SK-N-SH (cell line): Measurements from ENCODE around the gene SETDB2. TPM values are rescaled to one million over a fixed set of nuclear protein-coding genes. Genes with fewer than 3 reads are reported as not detected.

Experiments used
- CTCF ChIA-PET: fragments of 300-600, 350-600 bp; formaldehyde crosslinking; extraction: SDS; loops from one replicate; lab custom pipeline; 2021; lab: Yijun Ruan, JAX
- POLR2A ChIA-PET: fragments of 350-600 bp; sonication (Branson Sonifier 250); formaldehyde crosslinking; extraction: SDS; loops from one replicate; lab custom pipeline; 2020; ENCODE audit warnings: antibody characterized with exemption, inconsistent platforms; lab: Yijun Ruan, JAX
- DNase-seq: peaks from one replicate; pipeline ENCODE4 v3.0.0; 2012
- H2AFZ ChIP-seq: fragments of 200-600 bp; sonication (generic); 2 replicates; pipeline ENCODE4 v1.8.1; 2016; ENCODE audit warnings: antibody characterized with exemption, mild to moderate bottlenecking, low read depth
- H3F3A ChIP-seq: fragments of 200-600 bp; sonication (generic); replicated peaks from 2 replicates; pipeline ENCODE3; 2016; ENCODE audit warnings: antibody characterized with exemption, mild to moderate bottlenecking; ENCODE audit not compliant: insufficient read depth
- H3K27ac ChIP-seq, 2 experiments: fragments of 200-500 bp in 1 of 2; fragments of 200-600 bp in 1 of 2; sonication (Bioruptor generic) in 1 of 2; sonication (generic), shearing (Covaris generic) in 1 of 2; 2 replicates each; pipeline versions ENCODE4 v1.5.1 to v1.6.1; 2014 to 2016; ENCODE audit warnings: low read depth in 2 of 2, inconsistent platforms in 1 of 2, low read length in 1 of 2, mild to moderate bottlenecking in 1 of 2, mixed read lengths in 1 of 2
- H3K27me3 ChIP-seq: fragments of 200-600 bp; sonication (generic), shearing (Covaris generic); 2 replicates; pipeline ENCODE4 v1.6.1; 2016; ENCODE audit warnings: mixed run types; ENCODE audit not compliant: insufficient read depth
- H3K36me3 ChIP-seq, 2 experiments: fragments of 200-500 bp in 1 of 2; fragments of 200-600 bp in 1 of 2; sonication (Bioruptor generic) in 1 of 2; sonication (generic) in 1 of 2; replicated peaks in 1 of 2; 2 replicates each; pipeline versions ENCODE3 to v1.5.1; 2014 to 2016; ENCODE audit warnings: low read length in 1 of 2, mild to moderate bottlenecking in 1 of 2; ENCODE audit not compliant: insufficient read depth in 2 of 2, control insufficient read depth in 1 of 2
- H3K4me1 ChIP-seq, 2 experiments: fragments of 200-500 bp in 1 of 2; fragments of 200-600 bp in 1 of 2; sonication (Bioruptor generic) in 1 of 2; sonication (generic), shearing (Covaris generic) in 1 of 2; 2 replicates each; pipeline versions ENCODE4 v1.5.1 to v1.6.1; 2014 to 2016; ENCODE audit warnings: low read depth in 1 of 2, low read length in 1 of 2, mixed run types in 1 of 2; ENCODE audit not compliant: insufficient read depth in 2 of 2, control insufficient read depth in 1 of 2
- H3K4me2 ChIP-seq: fragments of 200-600 bp; sonication (generic), shearing (Covaris generic); 2 replicates; pipeline ENCODE4 v1.6.1; 2017; ENCODE audit warnings: mixed run types
- H3K4me3 ChIP-seq, 2 experiments: fragments of 200-500 bp in 1 of 2; fragments of 200-600 bp in 1 of 2; sonication (Bioruptor generic) in 1 of 2; sonication (generic), shearing (Covaris generic) in 1 of 2; 2 replicates each; pipeline versions ENCODE4 v1.5.1 to v1.8.1; 2014 to 2016; ENCODE audit warnings: low read depth in 2 of 2, inconsistent platforms in 1 of 2, low read length in 1 of 2, mild to moderate bottlenecking in 1 of 2, mixed read lengths in 1 of 2, moderate library complexity in 1 of 2
- H3K79me2 ChIP-seq: fragments of 200-600 bp; sonication (generic); 2 replicates; pipeline ENCODE4 v1.8.1; 2017; ENCODE audit warnings: mild to moderate bottlenecking; ENCODE audit not compliant: insufficient read depth
- H3K9ac ChIP-seq: fragments of 200-600 bp; sonication (generic); 2 replicates; pipeline ENCODE4 v1.6.1; 2017; ENCODE audit warnings: mixed run types
- H3K9me2 ChIP-seq: fragments of 200-600 bp; sonication (generic); 2 replicates; pipeline ENCODE4 v1.6.1; 2017; ENCODE audit warnings: mixed run types
- H3K9me3 ChIP-seq: fragments of 200-600 bp; sonication (generic); 2 replicates; pipeline ENCODE4 v1.6.1; 2017; ENCODE audit warnings: mixed run types, mild to moderate bottlenecking, moderate library complexity
- H4K20me1 ChIP-seq: fragments of 200-600 bp; sonication (generic); 2 replicates; pipeline ENCODE4 v1.6.1; 2017; ENCODE audit warnings: mild to moderate bottlenecking, mixed run types; ENCODE audit not compliant: insufficient read depth
- CHD2 ChIP-seq: fragments of 150-350 bp; IDR thresholded peaks from 2 replicates; pipeline ENCODE4 v1.6.1; 2018; ENCODE audit warnings: low read length; ENCODE audit not compliant: partially characterized antibody
- ELF1 ChIP-seq: IDR thresholded peaks from 2 replicates; pipeline ENCODE4 v1.4.0; 2012
- EZH2phosphoT487 ChIP-seq: fragments of 200-600 bp; sonication (generic); IDR thresholded peaks from 2 replicates; pipeline ENCODE4 v1.6.1; 2017; ENCODE audit warnings: low read depth, mixed run types, mild to moderate bottlenecking, antibody characterized with exemption, moderate library complexity, borderline replicate concordance
- FOXJ3 ChIP-seq: sonication (generic); formaldehyde crosslinking; IDR thresholded peaks from 2 replicates; pipeline ENCODE4 v1.5.1; 2020; ENCODE audit warnings: mild to moderate bottlenecking, missing genetic modification reagents
- FOXM1 ChIP-seq: IDR thresholded peaks from 2 replicates; pipeline ENCODE4 v1.4.0; 2012; ENCODE audit warnings: low read depth, mild to moderate bottlenecking
- MXI1 ChIP-seq: IDR thresholded peaks from 2 replicates; pipeline ENCODE4 v1.6.1; 2012; ENCODE audit warnings: mild to moderate bottlenecking, low read depth, low read length, improper control_type of control experiment
- NFIC ChIP-seq: IDR thresholded peaks from 2 replicates; pipeline ENCODE4 v1.4.0; 2012; ENCODE audit warnings: borderline replicate concordance
- POLR2AphosphoS5 ChIP-seq: IDR thresholded peaks from 2 replicates; pipeline ENCODE4 v1.6.1; 2012; ENCODE audit warnings: low read depth, low read length
- RFX5 ChIP-seq: IDR thresholded peaks from 2 replicates; pipeline ENCODE4 v1.6.1; 2012; ENCODE audit warnings: mild to moderate bottlenecking, improper control_type of control experiment, low read length
- RXRA ChIP-seq: IDR thresholded peaks from 2 replicates; pipeline ENCODE4 v1.4.0; 2012; ENCODE audit warnings: low read depth, mild to moderate bottlenecking, borderline replicate concordance
- SIN3A ChIP-seq: IDR thresholded peaks from 2 replicates; pipeline ENCODE4 v1.6.1; 2012; ENCODE audit warnings: low read depth, mild to moderate bottlenecking, low read length, moderate library complexity, borderline replicate concordance
- SMC3 ChIP-seq: IDR thresholded peaks from 2 replicates; pipeline ENCODE4 v1.6.1; 2012; ENCODE audit warnings: low read depth, low read length, improper control_type of control experiment
- TCF12 ChIP-seq: IDR thresholded peaks from 2 replicates; pipeline ENCODE4 v1.4.0; 2012
- YY1 ChIP-seq: IDR thresholded peaks from 2 replicates; pipeline ENCODE4 v1.4.0; 2012; ENCODE audit warnings: low read depth, mild to moderate bottlenecking
- WGBS: methylation state at CpG from one replicate; pipeline ENCODE4 v1.1.6; 2017; ENCODE audit warnings: low lambda C conversion rate; 5-methylcytosine and 5-hydroxymethylcytosine counted together
- polyA plus RNA-seq, 3 experiments: library from polyadenylated mRNA; depleted of rRNA; stranded (reverse); fragments of >200 nt; gene quantifications; 2 replicates each; pipeline ENCODE4 v1.2.3, GENCODE V29; 2012
- TF ChIP-seq, protein P1 (sequence below): IDR thresholded peaks from 2 replicates; pipeline ENCODE4 v1.6.1; 2012; ENCODE audit warnings: mild to moderate bottlenecking, low read depth, low read length, moderate library complexity
- TF ChIP-seq, protein P2 (sequence below): fragments of 150-350 bp; IDR thresholded peaks from 2 replicates; pipeline ENCODE4 v1.6.1; 2017; ENCODE audit warnings: antibody characterized with exemption, low read length, low read depth, borderline replicate concordance
- TF ChIP-seq, protein P3 (sequence below): fragments of 150-350 bp; IDR thresholded peaks from 2 replicates; pipeline ENCODE4 v1.6.1; 2016; ENCODE audit warnings: mild to moderate bottlenecking, low read depth, low read length

The SETDB2 gene
- polyA plus RNA-seq, 1 of the 3 experiments (the other 2 are of a cell fraction) = 1.9 TPM

DNA sequence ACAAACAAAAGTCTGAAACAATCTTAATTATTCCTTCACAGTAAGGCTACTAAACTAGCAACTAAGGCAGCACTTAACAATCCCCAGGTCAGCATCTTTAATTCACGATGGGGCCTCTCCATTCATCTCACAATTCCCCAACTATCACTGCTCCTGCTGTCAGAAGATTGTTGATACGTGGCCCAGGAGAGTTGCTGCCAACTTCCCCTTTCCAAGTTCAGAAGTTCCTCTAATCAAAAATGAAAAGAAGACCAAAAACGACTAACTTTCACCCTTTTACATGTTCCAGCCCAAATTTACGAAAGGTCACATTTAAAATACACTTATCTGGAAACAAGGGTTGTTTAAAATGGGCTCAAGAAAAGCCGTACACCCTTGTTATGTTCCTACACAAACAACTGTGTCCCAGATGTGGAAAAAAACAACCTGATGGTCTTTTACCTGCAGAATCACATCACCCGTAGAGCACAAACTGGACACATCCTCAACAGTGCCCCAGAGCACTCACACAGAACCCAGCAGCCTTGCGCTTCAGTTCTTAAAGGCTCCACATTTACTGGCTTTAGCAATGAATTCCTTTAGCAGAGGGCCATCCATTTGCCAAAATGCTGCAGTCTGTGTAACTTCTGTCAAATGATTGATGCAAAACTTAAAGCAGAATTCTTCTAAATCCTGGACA lies 89.7 kb downstream of the SETDB2 start:
- no peak overlapping the region for H3K27ac ChIP-seq
- no peaks in the 10 kb centered on the region for H3K4me1 ChIP-seq
- no peak overlapping the region for H3K9ac ChIP-seq
- no peaks in the 10 kb centered on the region for H3F3A ChIP-seq
- no peaks in the 10 kb centered on the region for H4K20me1 ChIP-seq
- no peaks in the 10 kb centered on the region for H3K9me2 ChIP-seq
- no peak overlapping the region for H2AFZ ChIP-seq
- no peaks in the 10 kb centered on the region for H3K9me3 ChIP-seq
- H3K79me2 ChIP-seq = no peaks in the 10 kb centered on the region
- H3K27me3 ChIP-seq = no peaks in the 10 kb centered on the region
- peaks cover 41 to 43% of the 10 kb centered on the region in 2 experiments for H3K36me3 ChIP-seq
- H3K4me2 ChIP-seq = no peak overlapping the region
- 75% methylated on average over 7 of the region's 7 CpGs for WGBS
- H3K4me3 ChIP-seq = no peak overlapping the region
- no peak for TF ChIP-seq TCF12
- TF ChIP-seq, protein P1, sequence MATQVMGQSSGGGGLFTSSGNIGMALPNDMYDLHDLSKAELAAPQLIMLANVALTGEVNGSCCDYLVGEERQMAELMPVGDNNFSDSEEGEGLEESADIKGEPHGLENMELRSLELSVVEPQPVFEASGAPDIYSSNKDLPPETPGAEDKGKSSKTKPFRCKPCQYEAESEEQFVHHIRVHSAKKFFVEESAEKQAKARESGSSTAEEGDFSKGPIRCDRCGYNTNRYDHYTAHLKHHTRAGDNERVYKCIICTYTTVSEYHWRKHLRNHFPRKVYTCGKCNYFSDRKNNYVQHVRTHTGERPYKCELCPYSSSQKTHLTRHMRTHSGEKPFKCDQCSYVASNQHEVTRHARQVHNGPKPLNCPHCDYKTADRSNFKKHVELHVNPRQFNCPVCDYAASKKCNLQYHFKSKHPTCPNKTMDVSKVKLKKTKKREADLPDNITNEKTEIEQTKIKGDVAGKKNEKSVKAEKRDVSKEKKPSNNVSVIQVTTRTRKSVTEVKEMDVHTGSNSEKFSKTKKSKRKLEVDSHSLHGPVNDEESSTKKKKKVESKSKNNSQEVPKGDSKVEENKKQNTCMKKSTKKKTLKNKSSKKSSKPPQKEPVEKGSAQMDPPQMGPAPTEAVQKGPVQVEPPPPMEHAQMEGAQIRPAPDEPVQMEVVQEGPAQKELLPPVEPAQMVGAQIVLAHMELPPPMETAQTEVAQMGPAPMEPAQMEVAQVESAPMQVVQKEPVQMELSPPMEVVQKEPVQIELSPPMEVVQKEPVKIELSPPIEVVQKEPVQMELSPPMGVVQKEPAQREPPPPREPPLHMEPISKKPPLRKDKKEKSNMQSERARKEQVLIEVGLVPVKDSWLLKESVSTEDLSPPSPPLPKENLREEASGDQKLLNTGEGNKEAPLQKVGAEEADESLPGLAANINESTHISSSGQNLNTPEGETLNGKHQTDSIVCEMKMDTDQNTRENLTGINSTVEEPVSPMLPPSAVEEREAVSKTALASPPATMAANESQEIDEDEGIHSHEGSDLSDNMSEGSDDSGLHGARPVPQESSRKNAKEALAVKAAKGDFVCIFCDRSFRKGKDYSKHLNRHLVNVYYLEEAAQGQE = no peak
- TF ChIP-seq SIN3A = no peak
- no peak for TF ChIP-seq SMC3
- no peak for TF ChIP-seq RFX5
- no peak for TF ChIP-seq CHD2
- no peak for TF ChIP-seq EZH2phosphoT487
- TF ChIP-seq ELF1 = no peak
- TF ChIP-seq RXRA = no peak
- no peak for TF ChIP-seq MXI1
- TF ChIP-seq, protein P2, sequence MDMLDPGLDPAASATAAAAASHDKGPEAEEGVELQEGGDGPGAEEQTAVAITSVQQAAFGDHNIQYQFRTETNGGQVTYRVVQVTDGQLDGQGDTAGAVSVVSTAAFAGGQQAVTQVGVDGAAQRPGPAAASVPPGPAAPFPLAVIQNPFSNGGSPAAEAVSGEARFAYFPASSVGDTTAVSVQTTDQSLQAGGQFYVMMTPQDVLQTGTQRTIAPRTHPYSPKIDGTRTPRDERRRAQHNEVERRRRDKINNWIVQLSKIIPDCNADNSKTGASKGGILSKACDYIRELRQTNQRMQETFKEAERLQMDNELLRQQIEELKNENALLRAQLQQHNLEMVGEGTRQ = no peak
- TF ChIP-seq, protein P3, sequence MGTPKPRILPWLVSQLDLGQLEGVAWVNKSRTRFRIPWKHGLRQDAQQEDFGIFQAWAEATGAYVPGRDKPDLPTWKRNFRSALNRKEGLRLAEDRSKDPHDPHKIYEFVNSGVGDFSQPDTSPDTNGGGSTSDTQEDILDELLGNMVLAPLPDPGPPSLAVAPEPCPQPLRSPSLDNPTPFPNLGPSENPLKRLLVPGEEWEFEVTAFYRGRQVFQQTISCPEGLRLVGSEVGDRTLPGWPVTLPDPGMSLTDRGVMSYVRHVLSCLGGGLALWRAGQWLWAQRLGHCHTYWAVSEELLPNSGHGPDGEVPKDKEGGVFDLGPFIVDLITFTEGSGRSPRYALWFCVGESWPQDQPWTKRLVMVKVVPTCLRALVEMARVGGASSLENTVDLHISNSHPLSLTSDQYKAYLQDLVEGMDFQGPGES = no peak
- no peak for TF ChIP-seq YY1
- no peak for TF ChIP-seq FOXJ3
- TF ChIP-seq NFIC = no peak
- no peak for TF ChIP-seq POLR2AphosphoS5
- TF ChIP-seq FOXM1 = no peak
- CTCF ChIA-PET = no interaction called here
- POLR2A ChIA-PET = no interaction called here
- DNase-seq = no peak
